Measurements from ENCODE around the gene HBS1L. TPM values are rescaled to one million over a fixed set of nuclear protein-coding genes. Genes with fewer than 3 reads are reported as not detected.

HBS1L gene
- total and polyA plus RNA-seq, 11 donors = 23.6 to 101 (median 81.3) TPM

DNA sequence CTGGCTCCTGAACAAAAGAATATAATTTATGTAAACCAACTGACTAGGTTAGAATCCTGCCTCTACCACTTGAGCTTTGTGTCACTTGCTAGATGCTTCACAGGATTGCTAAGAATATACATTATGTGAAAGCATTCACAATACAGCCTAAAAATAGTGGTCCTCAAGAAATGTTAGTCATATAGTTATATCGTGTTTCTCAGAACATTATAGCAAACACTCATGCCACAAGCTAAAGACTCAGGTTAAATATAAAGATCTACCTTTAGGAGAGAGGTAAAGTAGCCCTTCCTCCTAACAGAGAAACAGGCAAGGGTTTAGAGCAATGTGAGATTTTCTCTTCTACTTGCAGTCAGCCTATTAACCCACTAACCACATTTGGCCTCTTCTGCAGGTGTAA is 86.9 kb downstream of the HBS1L start:
- Histone ChIP-seq H3K27me3 (no peaks in the 10 kb centered on the region), H3K4me3 (no peak overlapping the region), H3K4me1 (no peaks in the 10 kb centered on the region), H3K9me3 (no peaks in the 10 kb centered on the region), H3K27ac (no peak overlapping the region), H3K36me3 (peaks cover 0 to 74% (median 55%) of the 10 kb centered on the region in 9 donors)
- DNase-seq (no peak), ATAC-seq (no peak)
- TF ChIP-seq, protein P1, sequence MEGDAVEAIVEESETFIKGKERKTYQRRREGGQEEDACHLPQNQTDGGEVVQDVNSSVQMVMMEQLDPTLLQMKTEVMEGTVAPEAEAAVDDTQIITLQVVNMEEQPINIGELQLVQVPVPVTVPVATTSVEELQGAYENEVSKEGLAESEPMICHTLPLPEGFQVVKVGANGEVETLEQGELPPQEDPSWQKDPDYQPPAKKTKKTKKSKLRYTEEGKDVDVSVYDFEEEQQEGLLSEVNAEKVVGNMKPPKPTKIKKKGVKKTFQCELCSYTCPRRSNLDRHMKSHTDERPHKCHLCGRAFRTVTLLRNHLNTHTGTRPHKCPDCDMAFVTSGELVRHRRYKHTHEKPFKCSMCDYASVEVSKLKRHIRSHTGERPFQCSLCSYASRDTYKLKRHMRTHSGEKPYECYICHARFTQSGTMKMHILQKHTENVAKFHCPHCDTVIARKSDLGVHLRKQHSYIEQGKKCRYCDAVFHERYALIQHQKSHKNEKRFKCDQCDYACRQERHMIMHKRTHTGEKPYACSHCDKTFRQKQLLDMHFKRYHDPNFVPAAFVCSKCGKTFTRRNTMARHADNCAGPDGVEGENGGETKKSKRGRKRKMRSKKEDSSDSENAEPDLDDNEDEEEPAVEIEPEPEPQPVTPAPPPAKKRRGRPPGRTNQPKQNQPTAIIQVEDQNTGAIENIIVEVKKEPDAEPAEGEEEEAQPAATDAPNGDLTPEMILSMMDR (IDR thresholded peaks at IDR 0.05) = no peak
- intact Hi-C loops (cut with DNase I) = no loop called here
- 70 to 79% (median 75%) methylated on average over 1 of the region's 1 CpG for WGBS, 4 donors

DNA sequence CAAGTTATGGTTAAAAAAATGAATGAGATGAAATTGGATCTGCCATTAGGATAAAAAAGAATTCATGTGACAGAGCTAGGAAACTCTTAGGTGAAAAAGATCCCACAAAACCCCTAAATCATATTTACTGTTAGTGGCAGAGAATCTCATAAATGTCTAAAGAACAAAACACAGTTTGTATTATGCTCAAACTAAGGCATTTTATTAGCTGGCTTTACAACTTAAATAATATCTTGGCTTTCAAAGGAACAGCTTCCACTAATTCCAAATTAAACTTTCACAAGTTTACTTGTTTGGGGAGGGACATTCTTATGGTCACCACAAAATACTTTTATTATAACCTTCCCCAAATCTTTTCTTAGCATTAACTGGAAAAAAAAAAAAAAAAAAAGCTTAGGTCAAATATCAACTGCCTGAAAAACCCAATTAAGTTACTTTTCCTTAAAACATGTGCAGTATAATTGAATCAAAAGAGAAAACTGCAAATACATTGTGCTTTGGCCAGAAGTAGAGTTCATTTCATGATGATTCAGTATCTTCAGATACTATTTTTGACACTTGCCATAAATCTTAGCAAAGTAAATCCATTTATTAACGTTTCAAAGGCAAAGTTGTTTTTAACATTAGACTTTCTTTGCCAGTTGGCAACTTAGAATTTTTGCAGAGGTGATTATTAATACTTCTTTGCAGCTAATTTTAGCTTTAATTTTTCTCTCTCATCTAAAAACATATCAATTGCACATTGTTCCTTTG is 90.0 kb downstream of the HBS1L start:
- peaks cover 0 to 14% (median 4%) of the 10 kb centered on the region in 12 donors for H3K9me3 ChIP-seq
- H3K27ac ChIP-seq = no peak overlapping the region
- H3K36me3 ChIP-seq = peaks cover 0 to 68% (median 53%) of the 10 kb centered on the region in 9 donors
- no peaks in the 10 kb centered on the region for H3K4me1 ChIP-seq
- ATAC-seq = no peak
- H3K4me3 ChIP-seq = no peak overlapping the region
- TF ChIP-seq, protein P1 (IDR thresholded peaks at IDR 0.05) = no peak
- 81 to 93% (median 88%) methylated on average over 1 of the region's 1 CpG for WGBS, 4 donors
- intact Hi-C loops (cut with DNase I) = no loop called here
- no peak for DNase-seq
- H3K27me3 ChIP-seq = no peaks in the 10 kb centered on the region

DNA sequence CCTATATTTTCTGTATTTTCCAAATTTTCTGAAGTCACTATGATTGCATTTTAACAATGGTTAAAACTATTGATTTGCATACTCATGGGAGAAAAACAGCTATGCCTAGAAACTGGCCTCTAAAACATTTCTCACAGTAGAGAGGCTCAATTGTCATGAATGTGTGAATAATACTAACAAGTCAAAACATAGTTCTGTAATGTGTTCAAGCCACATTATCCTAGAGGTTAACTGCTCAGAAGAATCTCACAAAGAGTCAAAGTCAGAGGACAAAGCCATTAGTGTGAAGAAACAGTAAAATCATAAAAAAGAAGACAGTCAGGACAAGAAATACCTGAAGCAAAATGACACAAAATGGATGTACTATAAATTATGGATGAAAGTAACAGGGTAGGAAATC is 92.2 kb downstream of the HBS1L start:
- Histone ChIP-seq H3K4me1 (no peaks in the 10 kb centered on the region), H3K27ac (no peak overlapping the region), H3K36me3 (peaks cover 0 to 61% (median 47%) of the 10 kb centered on the region in 9 donors), H3K4me3 (no peak overlapping the region), H3K27me3 (no peaks in the 10 kb centered on the region), H3K9me3 (peaks cover 0 to 19% (median 4%) of the 10 kb centered on the region in 12 donors)
- DNase-seq = no peak
- TF ChIP-seq POLR2A (IDR thresholded peaks at IDR 0.05) = no peak
- TF ChIP-seq, protein P1 (IDR thresholded peaks at IDR 0.05) = no peak
- no peak for ATAC-seq
- intact Hi-C loops (cut with DNase I) = no loop called here

DNA sequence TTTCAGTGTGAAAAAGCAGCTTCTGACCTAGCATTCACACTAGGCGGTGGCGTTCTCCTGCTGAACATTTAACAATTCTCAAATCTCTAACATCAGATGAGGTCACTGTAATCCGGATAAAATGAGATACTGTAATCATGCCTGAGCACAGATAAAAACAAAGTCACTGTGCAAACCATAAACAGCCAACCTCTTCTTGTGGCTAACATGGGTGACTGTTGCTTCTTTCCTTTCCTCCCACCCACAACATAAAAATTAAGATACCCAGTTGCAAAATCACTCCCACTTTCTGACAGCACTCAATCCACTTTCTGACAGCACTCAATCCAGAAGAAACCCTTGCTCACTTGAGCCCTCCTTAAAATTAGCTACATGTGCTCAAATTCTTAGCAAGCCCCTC is 93.3 kb downstream of the HBS1L start:
- H3K36me3 ChIP-seq = peaks cover 0 to 53% (median 43%) of the 10 kb centered on the region in 9 donors
- peaks cover 0 to 19% (median 4%) of the 10 kb centered on the region in 12 donors for H3K9me3 ChIP-seq
- DNase-seq = no peak
- H3K4me1 ChIP-seq = no peaks in the 10 kb centered on the region
- 89 to 96% (median 92%) methylated on average over 3 of the region's 3 CpGs for WGBS, 4 donors
- no peak overlapping the region for H3K27ac ChIP-seq
- no peak for ATAC-seq
- intact Hi-C loops (cut with DNase I) = no loop called here
- H3K4me3 ChIP-seq = no peak overlapping the region
- no peaks in the 10 kb centered on the region for H3K27me3 ChIP-seq
- TF ChIP-seq POLR2A (IDR thresholded peaks at IDR 0.05) = no peak
- TF ChIP-seq, protein P1 (IDR thresholded peaks at IDR 0.05) = no peak
